ENCODE results near the gene EPN3. TPM values are rescaled to one million over a fixed set of nuclear protein-coding genes. Genes with fewer than 3 reads are reported as not detected.

EPN3 gene
- total RNA-seq, 1 donor from 2014 or later = not detected

DNA sequence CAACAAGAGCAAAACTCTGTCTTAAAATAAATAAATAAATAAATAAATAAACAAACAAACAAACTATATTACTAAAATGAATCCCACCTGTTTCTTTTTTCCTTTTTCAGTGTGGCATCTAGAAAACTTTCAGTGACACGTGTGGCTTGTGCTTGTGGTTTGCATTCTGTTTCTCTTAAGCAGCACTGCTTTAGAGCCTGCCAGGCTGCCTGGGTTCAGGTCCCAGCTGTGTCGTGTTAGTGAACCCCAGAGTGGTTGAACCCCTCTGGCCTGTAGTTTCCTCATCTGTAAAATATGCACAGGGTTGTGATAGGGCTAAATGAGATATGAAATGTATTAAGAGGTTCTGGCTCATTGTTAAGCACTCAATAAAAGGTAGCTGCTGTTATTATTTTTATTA is 12.1 kb upstream of the EPN3 start:
- H3K27me3 ChIP-seq (ENCODE audit: control insufficient read depth in 3 of 3, insufficient read depth in 3 of 3, low read length in 3 of 3) = no peaks in the 10 kb centered on the region
- H3K9ac ChIP-seq (ENCODE audit: low read depth in 1 of 3, low read length in 3 of 3) = no peak overlapping the region
- H3K36me3 ChIP-seq (ENCODE audit: control insufficient read depth in 3 of 3, insufficient read depth in 3 of 3, low read length in 3 of 3) = no peaks in the 10 kb centered on the region
- H3K9me3 ChIP-seq (ENCODE audit: control insufficient read depth in 3 of 3, low read length in 3 of 3) = no peaks in the 10 kb centered on the region
- H3K27ac ChIP-seq (ENCODE audit: low read depth, low read length) = no peak overlapping the region
- H3K4me1 ChIP-seq (ENCODE audit: control insufficient read depth in 3 of 3, insufficient read depth in 3 of 3, low read length in 3 of 3) = peaks cover 0 to 16% (median 3%) of the 10 kb centered on the region in 3 donors
- H3K4me3 ChIP-seq (ENCODE audit: low read length in 3 of 3) = no peak overlapping the region

DNA sequence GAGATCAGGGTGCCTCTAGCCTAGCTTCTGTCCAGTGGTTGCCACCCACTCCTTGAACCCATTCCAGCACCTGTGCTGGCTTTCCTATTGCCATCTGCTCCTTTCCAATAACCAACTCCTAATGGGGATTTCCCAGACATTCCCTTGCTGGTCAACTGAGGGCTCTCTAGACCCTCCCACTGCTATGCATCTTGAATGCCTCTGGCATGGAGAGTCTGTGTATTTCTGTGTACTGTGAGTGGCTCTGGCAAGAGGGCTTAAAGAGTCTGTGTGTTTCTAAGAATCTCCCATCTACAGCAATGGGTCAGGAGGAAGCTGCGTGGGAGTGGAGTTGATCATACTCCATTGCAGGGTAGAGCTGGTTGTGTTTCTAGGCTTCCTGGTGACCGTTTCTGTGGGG is 11.0 kb upstream of the EPN3 start:
- Histone ChIP-seq H3K27me3 (ENCODE audit: control insufficient read depth in 3 of 3, insufficient read depth in 3 of 3, low read length in 3 of 3) (no peaks in the 10 kb centered on the region), H3K4me3 (ENCODE audit: low read length in 3 of 3) (no peak overlapping the region)

DNA sequence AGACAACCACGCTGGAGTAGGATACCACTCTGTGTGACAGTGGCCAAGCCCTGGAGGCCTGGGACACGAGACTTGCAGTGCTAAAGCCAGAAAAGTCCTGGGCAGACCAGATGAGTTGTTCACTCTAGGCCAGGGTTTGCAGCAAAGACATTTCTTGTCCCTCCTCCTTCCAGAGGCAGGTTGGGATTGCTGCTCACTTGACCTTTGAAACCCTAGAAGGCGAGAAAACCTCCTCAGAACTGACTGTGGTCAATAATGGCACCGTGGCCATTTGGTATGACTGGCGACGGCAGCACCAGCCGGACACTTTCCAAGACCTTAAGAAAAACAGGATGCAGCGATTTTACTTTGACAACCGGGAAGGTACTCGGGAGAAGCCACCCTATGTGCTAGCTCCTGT is 9.8 kb upstream of the EPN3 start:
- peaks cover 0 to 16% (median 3%) of the 10 kb centered on the region in 3 donors for H3K4me1 ChIP-seq (ENCODE audit: control insufficient read depth in 3 of 3, insufficient read depth in 3 of 3, low read length in 3 of 3)
- no peak overlapping the region for H3K4me3 ChIP-seq (ENCODE audit: low read length in 3 of 3)
- peaks cover 0 to 5% (median 0%) of the 10 kb centered on the region in 3 donors for H3K27me3 ChIP-seq (ENCODE audit: control insufficient read depth in 3 of 3, insufficient read depth in 3 of 3, low read length in 3 of 3)
- H3K36me3 ChIP-seq (ENCODE audit: control insufficient read depth in 3 of 3, insufficient read depth in 3 of 3, low read length in 3 of 3) = no peaks in the 10 kb centered on the region
- no peak overlapping the region for H3K9ac ChIP-seq (ENCODE audit: low read depth in 1 of 3, low read length in 3 of 3)
- H3K27ac ChIP-seq (ENCODE audit: low read depth, low read length) = peak overlapping the region; percentile 44
- H3K9me3 ChIP-seq (ENCODE audit: control insufficient read depth in 3 of 3, low read length in 3 of 3) = no peaks in the 10 kb centered on the region

More for the DNA sequence above, 11.0 kb upstream of the EPN3 start:
- H3K9ac ChIP-seq (ENCODE audit: low read depth in 1 of 3, low read length in 3 of 3) = no peak overlapping the region
- H3K9me3 ChIP-seq (ENCODE audit: control insufficient read depth in 3 of 3, low read length in 3 of 3) = no peaks in the 10 kb centered on the region
- no peak overlapping the region for H3K27ac ChIP-seq (ENCODE audit: low read depth, low read length)
- H3K4me1 ChIP-seq (ENCODE audit: control insufficient read depth in 3 of 3, insufficient read depth in 3 of 3, low read length in 3 of 3) = peaks cover 0 to 16% (median 3%) of the 10 kb centered on the region in 3 donors
- no peaks in the 10 kb centered on the region for H3K36me3 ChIP-seq (ENCODE audit: control insufficient read depth in 3 of 3, insufficient read depth in 3 of 3, low read length in 3 of 3)

DNA sequence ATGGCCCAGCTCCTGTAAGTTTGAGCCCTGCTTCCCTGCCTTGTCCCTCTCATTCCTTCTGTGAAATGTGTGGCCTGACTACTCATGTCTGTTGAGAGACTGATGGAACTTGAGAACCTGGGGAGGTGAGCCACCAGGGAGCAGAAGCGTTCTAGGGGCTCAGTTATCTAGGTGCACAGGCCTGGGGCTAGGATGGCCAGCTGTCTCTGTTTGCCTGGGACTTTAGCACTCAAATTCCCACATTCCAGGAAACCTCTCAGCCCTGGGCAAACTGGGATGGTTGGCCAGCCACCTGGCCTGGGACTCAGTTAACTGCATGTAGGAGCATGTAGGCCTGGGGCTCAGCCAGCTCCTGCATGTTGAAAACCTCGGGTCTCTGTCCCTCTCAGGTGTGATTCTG is 9.3 kb upstream of the EPN3 start:
- peaks cover 0 to 16% (median 3%) of the 10 kb centered on the region in 3 donors for H3K4me1 ChIP-seq (ENCODE audit: control insufficient read depth in 3 of 3, insufficient read depth in 3 of 3, low read length in 3 of 3)
- H3K27me3 ChIP-seq (ENCODE audit: control insufficient read depth in 3 of 3, insufficient read depth in 3 of 3, low read length in 3 of 3) = peaks cover 0 to 5% (median 3%) of the 10 kb centered on the region in 3 donors
- H3K9me3 ChIP-seq (ENCODE audit: control insufficient read depth in 3 of 3, low read length in 3 of 3) = no peaks in the 10 kb centered on the region
- no peak overlapping the region for H3K4me3 ChIP-seq (ENCODE audit: low read length in 3 of 3)
- peak overlapping the region; percentile 44 for H3K27ac ChIP-seq (ENCODE audit: low read depth, low read length)
- H3K9ac ChIP-seq (ENCODE audit: low read depth in 1 of 3, low read length in 3 of 3) = no peak overlapping the region
- H3K36me3 ChIP-seq (ENCODE audit: control insufficient read depth in 3 of 3, insufficient read depth in 3 of 3, low read length in 3 of 3) = no peaks in the 10 kb centered on the region

DNA sequence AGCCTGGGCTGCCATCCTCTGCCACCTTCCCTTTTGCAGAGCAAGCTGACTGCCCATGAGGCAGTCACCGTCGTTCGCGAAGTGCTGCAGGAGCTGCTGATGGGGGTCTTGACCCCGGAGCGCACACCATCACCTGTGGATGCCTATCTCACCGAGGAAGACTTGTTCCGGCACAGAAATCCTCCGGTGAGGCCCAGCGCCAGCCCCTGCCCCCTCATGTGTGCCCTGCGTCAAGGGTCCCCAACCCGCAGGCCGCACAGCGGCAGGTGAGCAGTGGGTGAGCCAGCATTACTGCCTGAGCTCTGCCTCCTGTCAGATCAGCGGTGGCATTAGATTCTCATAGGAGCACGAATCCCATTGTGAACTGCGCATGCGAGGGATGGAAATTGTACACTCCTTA is 7.7 kb upstream of the EPN3 start:
- Histone ChIP-seq H3K36me3 (ENCODE audit: control insufficient read depth in 3 of 3, insufficient read depth in 3 of 3, low read length in 3 of 3) (no peaks in the 10 kb centered on the region), H3K9ac (ENCODE audit: low read depth in 1 of 3, low read length in 3 of 3) (no peak overlapping the region), H3K4me1 (ENCODE audit: control insufficient read depth in 3 of 3, insufficient read depth in 3 of 3, low read length in 3 of 3) (peaks cover 0 to 16% (median 3%) of the 10 kb centered on the region in 3 donors), H3K4me3 (ENCODE audit: low read length in 3 of 3) (no peak overlapping the region), H3K27me3 (ENCODE audit: control insufficient read depth in 3 of 3, insufficient read depth in 3 of 3, low read length in 3 of 3) (peaks cover 0 to 15% (median 8%) of the 10 kb centered on the region in 3 donors), H3K27ac (ENCODE audit: low read depth, low read length) (no peak overlapping the region), H3K9me3 (ENCODE audit: control insufficient read depth in 3 of 3, low read length in 3 of 3) (no peaks in the 10 kb centered on the region)

DNA sequence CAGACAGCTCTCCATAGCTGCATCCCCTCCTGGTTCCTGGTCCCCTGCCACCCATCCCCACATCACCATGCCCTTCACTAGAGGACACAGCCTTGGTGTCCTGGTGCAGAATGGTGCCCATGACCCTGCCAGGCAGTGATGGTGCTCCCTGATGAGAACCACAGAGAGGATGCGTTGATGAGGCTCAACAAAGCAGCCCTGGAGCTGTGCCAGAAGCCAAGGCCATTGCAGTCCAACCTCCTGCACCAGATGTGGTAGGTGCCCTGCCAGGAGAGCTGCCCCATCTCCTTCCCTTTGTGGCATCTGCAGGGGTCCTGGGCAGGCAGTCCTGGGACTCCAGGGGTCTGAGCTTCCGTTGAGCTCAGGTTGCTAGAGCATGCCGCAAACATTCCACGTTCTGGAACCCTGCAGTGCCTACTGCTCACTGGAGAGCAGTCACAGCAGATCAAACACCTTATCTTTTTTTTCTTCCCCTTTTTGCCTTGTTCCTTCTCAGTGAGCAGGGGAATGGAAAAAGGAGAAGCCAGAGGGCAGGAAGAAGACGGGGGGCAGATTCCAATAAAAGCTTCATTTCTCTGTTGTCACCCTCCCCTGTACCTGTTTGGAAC is 5.3 kb upstream of the EPN3 start:
- Histone ChIP-seq H3K27me3 (ENCODE audit: control insufficient read depth in 3 of 3, insufficient read depth in 3 of 3, low read length in 3 of 3) (peaks cover 12 to 27% (median 27%) of the 10 kb centered on the region in 3 donors), H3K4me1 (ENCODE audit: control insufficient read depth in 3 of 3, insufficient read depth in 3 of 3, low read length in 3 of 3) (peaks cover 0 to 11% (median 3%) of the 10 kb centered on the region in 3 donors), H3K9me3 (ENCODE audit: control insufficient read depth in 3 of 3, low read length in 3 of 3) (no peaks in the 10 kb centered on the region), H3K36me3 (ENCODE audit: control insufficient read depth in 3 of 3, insufficient read depth in 3 of 3, low read length in 3 of 3) (no peaks in the 10 kb centered on the region), H3K27ac (ENCODE audit: low read depth, low read length) (no peak overlapping the region), H3K4me3 (ENCODE audit: low read length in 3 of 3) (no peak overlapping the region), H3K9ac (ENCODE audit: low read depth in 1 of 3, low read length in 3 of 3) (no peak overlapping the region)

DNA sequence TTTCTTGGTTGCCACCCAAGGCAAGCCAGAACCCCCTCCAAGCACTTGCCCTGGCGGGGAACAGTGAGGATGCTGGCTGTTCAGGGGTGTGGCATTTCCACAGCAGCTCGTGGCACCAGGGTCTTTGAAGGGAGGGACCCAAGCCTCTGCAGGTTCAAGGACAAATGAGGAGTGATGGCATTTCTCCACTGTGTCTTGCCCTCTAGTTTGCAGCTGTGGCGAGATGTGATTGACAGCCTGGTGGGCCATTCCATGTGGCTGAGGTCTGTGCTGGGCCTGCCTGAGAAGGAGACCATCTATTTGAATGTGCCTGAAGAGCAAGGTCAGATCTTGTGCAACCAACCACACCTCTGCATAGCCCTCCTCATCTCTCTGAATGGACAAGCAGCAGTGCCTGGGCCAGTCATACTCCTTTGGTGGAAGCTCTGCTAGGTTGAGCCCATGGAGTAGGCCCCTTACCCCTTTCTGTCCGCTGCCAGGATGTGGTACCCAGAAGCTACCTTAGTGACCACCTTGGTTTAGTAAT is 4.5 kb upstream of the EPN3 start:
- H3K27ac ChIP-seq (ENCODE audit: low read depth, low read length) = no peak overlapping the region
- no peaks in the 10 kb centered on the region for H3K9me3 ChIP-seq (ENCODE audit: control insufficient read depth in 3 of 3, low read length in 3 of 3)
- no peak overlapping the region for H3K9ac ChIP-seq (ENCODE audit: low read depth in 1 of 3, low read length in 3 of 3)
- no peaks in the 10 kb centered on the region for H3K36me3 ChIP-seq (ENCODE audit: control insufficient read depth in 3 of 3, insufficient read depth in 3 of 3, low read length in 3 of 3)
- H3K4me3 ChIP-seq (ENCODE audit: low read length in 3 of 3) = no peak overlapping the region
- peaks cover 3 to 13% (median 4%) of the 10 kb centered on the region in 3 donors for H3K4me1 ChIP-seq (ENCODE audit: control insufficient read depth in 3 of 3, insufficient read depth in 3 of 3, low read length in 3 of 3)
- peaks cover 17 to 35% (median 33%) of the 10 kb centered on the region in 3 donors for H3K27me3 ChIP-seq (ENCODE audit: control insufficient read depth in 3 of 3, insufficient read depth in 3 of 3, low read length in 3 of 3)

DNA sequence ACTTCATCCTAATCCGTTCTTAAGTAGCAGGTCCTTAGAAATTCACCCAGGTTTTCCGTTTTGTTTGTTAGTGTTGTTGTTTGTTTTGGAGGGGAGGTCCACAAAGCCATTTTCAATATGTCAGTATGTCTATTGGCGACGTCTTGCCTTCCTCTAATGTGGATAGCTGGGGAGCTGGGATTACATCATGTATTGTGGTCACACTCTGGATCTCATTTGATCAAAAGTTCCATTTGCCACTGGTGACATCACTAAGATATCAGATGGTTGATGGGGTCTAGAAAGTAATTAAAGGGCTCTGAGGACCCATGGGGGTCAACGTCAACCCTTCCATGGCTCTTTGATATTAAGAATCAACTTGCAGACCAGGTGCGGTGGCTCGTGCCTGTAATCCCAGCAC is 2.7 kb upstream of the EPN3 start:
- Histone ChIP-seq H3K9ac (ENCODE audit: low read depth in 1 of 3, low read length in 3 of 3) (no peak overlapping the region), H3K4me3 (ENCODE audit: low read length in 3 of 3) (no peak overlapping the region), H3K27me3 (ENCODE audit: control insufficient read depth in 3 of 3, insufficient read depth in 3 of 3, low read length in 3 of 3) (peaks cover 29 to 47% (median 43%) of the 10 kb centered on the region in 3 donors), H3K4me1 (ENCODE audit: control insufficient read depth in 3 of 3, insufficient read depth in 3 of 3, low read length in 3 of 3) (peaks cover 16 to 25% (median 17%) of the 10 kb centered on the region in 3 donors), H3K36me3 (ENCODE audit: control insufficient read depth in 3 of 3, insufficient read depth in 3 of 3, low read length in 3 of 3) (no peaks in the 10 kb centered on the region), H3K9me3 (ENCODE audit: control insufficient read depth in 3 of 3, low read length in 3 of 3) (no peaks in the 10 kb centered on the region), H3K27ac (ENCODE audit: low read depth, low read length) (no peak overlapping the region)

DNA sequence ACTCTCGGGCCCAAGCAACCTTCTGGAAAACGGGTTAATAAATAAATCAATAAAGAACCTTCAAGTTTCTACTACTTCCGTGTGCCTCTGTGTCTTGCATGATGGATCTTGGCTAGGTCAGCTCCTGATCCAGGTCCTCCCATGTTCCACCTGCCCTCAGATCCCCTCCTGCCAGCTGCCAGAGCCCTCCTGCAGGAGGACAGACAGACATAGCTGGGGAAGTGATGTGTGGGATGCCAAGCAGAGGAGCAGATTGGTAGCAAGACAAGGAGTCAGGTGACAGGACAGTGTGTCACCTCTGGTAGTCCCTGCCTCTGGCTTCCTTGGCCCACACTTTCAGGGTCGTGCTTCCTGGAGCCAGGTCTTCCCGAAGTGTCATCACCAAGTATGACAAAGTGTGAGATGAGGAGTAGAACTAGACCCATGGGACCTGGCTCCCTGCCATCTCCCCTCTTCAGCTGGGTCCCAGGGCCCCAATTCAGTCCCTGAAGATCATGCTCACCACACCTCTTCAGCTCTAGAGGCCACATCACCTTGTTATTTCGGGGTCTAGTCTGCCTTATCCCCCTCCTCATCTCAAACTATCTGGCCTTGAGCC is 1.0 kb upstream of the EPN3 start:
- no peaks in the 10 kb centered on the region for H3K9me3 ChIP-seq (ENCODE audit: control insufficient read depth in 3 of 3, low read length in 3 of 3)
- H3K27me3 ChIP-seq (ENCODE audit: control insufficient read depth in 3 of 3, insufficient read depth in 3 of 3, low read length in 3 of 3) = peaks cover 29 to 47% (median 43%) of the 10 kb centered on the region in 3 donors
- no peak overlapping the region for H3K4me3 ChIP-seq (ENCODE audit: low read length in 3 of 3)
- H3K4me1 ChIP-seq (ENCODE audit: control insufficient read depth in 3 of 3, insufficient read depth in 3 of 3, low read length in 3 of 3) = peaks cover 16 to 27% (median 17%) of the 10 kb centered on the region in 3 donors
- no peak overlapping the region for H3K27ac ChIP-seq (ENCODE audit: low read depth, low read length)
- H3K36me3 ChIP-seq (ENCODE audit: control insufficient read depth in 3 of 3, insufficient read depth in 3 of 3, low read length in 3 of 3) = no peaks in the 10 kb centered on the region
- H3K9ac ChIP-seq (ENCODE audit: low read depth in 1 of 3, low read length in 3 of 3) = no peak overlapping the region

DNA sequence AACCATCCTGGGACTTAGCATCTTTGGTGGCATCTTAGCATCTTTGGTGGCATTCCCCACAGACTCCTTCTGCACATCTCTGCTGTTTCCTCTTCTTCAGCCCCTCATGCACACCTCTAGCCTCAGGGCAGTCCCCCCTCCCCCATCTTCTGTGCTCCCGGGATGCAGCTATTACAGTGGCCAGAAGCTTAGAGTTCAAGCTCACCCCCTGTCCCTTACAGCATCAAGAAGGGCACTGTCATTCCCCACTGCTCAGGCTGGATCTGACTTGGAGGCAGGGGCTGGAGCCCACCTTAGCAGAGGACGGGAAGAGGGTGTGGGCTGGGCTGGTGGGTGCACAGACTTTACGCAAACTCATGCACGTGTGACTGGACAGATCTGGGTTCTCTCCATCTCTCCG is 650 bp downstream of the EPN3 start:
- peak overlapping the region in 1 of 3 donors; percentile 40 for H3K9ac ChIP-seq (ENCODE audit: low read depth in 1 of 3, low read length in 3 of 3)
- no peaks in the 10 kb centered on the region for H3K9me3 ChIP-seq (ENCODE audit: control insufficient read depth in 3 of 3, low read length in 3 of 3)
- no peak overlapping the region for H3K27ac ChIP-seq (ENCODE audit: low read depth, low read length)
- peaks cover 29 to 44% (median 38%) of the 10 kb centered on the region in 3 donors for H3K27me3 ChIP-seq (ENCODE audit: control insufficient read depth in 3 of 3, insufficient read depth in 3 of 3, low read length in 3 of 3)
- H3K4me3 ChIP-seq (ENCODE audit: low read length in 3 of 3) = no peak overlapping the region
- H3K4me1 ChIP-seq (ENCODE audit: control insufficient read depth in 3 of 3, insufficient read depth in 3 of 3, low read length in 3 of 3) = peaks cover 16 to 27% (median 17%) of the 10 kb centered on the region in 3 donors
- no peaks in the 10 kb centered on the region for H3K36me3 ChIP-seq (ENCODE audit: control insufficient read depth in 3 of 3, insufficient read depth in 3 of 3, low read length in 3 of 3)
